ENCODE results near the gene EGFL8. TPM values are rescaled to one million over a fixed set of nuclear protein-coding genes. Genes with fewer than 3 reads are reported as not detected.
A peak's percentile ranks its signal among the peaks of the same experiment; 100 is the strongest.

The EGFL8 gene
- total and polyA plus RNA-seq, 8 donors, result 2.2 to 46.8 (median 6.0) TPM

GRCh38 chr6:32158052-32158451 is 6.3 kb upstream of the EGFL8 start:
- TF ChIP-seq, protein P1, sequence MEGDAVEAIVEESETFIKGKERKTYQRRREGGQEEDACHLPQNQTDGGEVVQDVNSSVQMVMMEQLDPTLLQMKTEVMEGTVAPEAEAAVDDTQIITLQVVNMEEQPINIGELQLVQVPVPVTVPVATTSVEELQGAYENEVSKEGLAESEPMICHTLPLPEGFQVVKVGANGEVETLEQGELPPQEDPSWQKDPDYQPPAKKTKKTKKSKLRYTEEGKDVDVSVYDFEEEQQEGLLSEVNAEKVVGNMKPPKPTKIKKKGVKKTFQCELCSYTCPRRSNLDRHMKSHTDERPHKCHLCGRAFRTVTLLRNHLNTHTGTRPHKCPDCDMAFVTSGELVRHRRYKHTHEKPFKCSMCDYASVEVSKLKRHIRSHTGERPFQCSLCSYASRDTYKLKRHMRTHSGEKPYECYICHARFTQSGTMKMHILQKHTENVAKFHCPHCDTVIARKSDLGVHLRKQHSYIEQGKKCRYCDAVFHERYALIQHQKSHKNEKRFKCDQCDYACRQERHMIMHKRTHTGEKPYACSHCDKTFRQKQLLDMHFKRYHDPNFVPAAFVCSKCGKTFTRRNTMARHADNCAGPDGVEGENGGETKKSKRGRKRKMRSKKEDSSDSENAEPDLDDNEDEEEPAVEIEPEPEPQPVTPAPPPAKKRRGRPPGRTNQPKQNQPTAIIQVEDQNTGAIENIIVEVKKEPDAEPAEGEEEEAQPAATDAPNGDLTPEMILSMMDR (IDR thresholded peaks at IDR 0.05), result no peak
- no peak for FAIRE-seq
- no peak overlapping the region for H3K27ac ChIP-seq
- no peaks in the 10 kb centered on the region for H3K27me3 ChIP-seq
- peaks cover 0 to 5% (median 4%) of the 10 kb centered on the region in 3 donors for H3K4me1 ChIP-seq
- intact Hi-C loops (cut with DNase I), result no loop called here
- H3K36me3 ChIP-seq, result peaks cover 0 to 4% (median 0%) of the 10 kb centered on the region in 3 donors
- ATAC-seq, result no peak
- no peak overlapping the region for H3K4me3 ChIP-seq
- DNase-seq, result no peak
- no peaks in the 10 kb centered on the region for H3K9me3 ChIP-seq

- Histone ChIP-seq H3K27ac (no peak overlapping the region), H3K27me3 (no peaks in the 10 kb centered on the region), H3K9me3 (no peaks in the 10 kb centered on the region), H3K4me1 (no peaks in the 10 kb centered on the region), H3K36me3 (no peaks in the 10 kb centered on the region), H3K4me3 (no peak overlapping the region)
- WGBS, 2 donors, result 83 to 90% methylated on average over 7 of the region's 7 CpGs
- DNase-seq (no peak), FAIRE-seq (no peak), ATAC-seq (no peak)
- intact Hi-C loops (cut with DNase I), result loop anchor here in 1 of 3 donors (10.0 kb wide), 1 partner anchor 49 kb away; no protein-coding TSS in a partner anchor
- TF ChIP-seq, protein P1 (IDR thresholded peaks at IDR 0.05), result no peak
These were observed 686 bp upstream of the EGFL8 start for GRCh38 chr6:32163559-32164258.

DNA sequence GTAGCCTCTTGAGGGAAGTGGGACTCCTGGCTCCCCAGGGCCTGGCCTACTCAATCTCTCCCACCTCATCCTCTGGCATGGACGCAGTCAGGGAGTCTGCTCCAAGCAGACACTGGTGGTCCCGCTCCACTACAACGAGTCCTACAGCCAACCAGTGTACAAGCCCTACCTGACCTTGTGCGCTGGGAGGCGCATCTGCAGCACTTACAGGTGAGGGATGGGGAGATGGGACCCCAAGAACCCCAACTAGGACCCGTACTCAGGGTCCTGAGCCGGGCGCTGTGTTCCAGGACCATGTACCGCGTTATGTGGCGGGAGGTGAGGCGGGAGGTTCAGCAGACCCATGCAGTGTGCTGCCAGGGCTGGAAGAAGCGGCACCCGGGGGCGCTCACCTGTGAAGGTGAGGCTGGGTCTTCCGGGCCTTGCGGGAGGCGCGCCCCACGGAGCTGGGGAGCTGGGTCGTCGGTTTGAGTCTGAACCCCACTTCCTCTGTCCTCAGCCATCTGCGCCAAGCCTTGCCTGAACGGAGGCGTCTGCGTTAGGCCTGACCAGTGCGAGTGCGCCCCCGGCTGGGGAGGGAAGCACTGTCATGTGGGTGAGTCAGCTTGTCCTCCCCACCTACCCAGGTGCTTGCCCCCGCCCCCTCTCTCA is 2.1 kb downstream of the EGFL8 start:
- FAIRE-seq, result no peak
- Histone ChIP-seq H3K27ac (no peak overlapping the region), H3K27me3 (no peaks in the 10 kb centered on the region), H3K4me3 (no peak overlapping the region), H3K4me1 (no peaks in the 10 kb centered on the region), H3K36me3 (no peaks in the 10 kb centered on the region), H3K9me3 (no peaks in the 10 kb centered on the region)
- WGBS, 2 donors, result 91% methylated on average over 30 of the region's 30 CpGs
- TF ChIP-seq, protein P1 (IDR thresholded peaks at IDR 0.05), result no peak
- peak in 1 of 4 donors; percentile 13 for ATAC-seq
- intact Hi-C loops (cut with DNase I), result loop anchor here in 1 of 3 donors (10.0 kb wide), 1 partner anchor 52 kb away; no protein-coding TSS in a partner anchor
- DNase-seq, result peak in 1 of 6 donors; percentile 73

- H3K27me3 ChIP-seq, result no peaks in the 10 kb centered on the region
- ATAC-seq, result no peak
- H3K36me3 ChIP-seq, result no peaks in the 10 kb centered on the region
- intact Hi-C loops (cut with DNase I), result loop anchor here in 1 of 3 donors (10.0 kb wide), 1 partner anchor 52 kb away; no protein-coding TSS in a partner anchor
- WGBS, 2 donors, result 88 to 89% methylated on average over 28 to 32 of the region's 32 CpGs
- H3K4me1 ChIP-seq, result no peaks in the 10 kb centered on the region
- DNase-seq, result peak in 1 of 6 donors; percentile 49
- H3K4me3 ChIP-seq, result no peak overlapping the region
- no peaks in the 10 kb centered on the region for H3K9me3 ChIP-seq
- no peak for FAIRE-seq
- TF ChIP-seq, protein P1 (IDR thresholded peaks at IDR 0.05), result no peak
- no peak overlapping the region for H3K27ac ChIP-seq
These were observed 2.9 kb downstream of the EGFL8 start for GRCh38 chr6:32167154-32167760.
